AG09319 (cell line): ENCODE data around the gene KCNT1.
"Not testable (repeated sequence)": the region's sequence is repeated elsewhere in the genome, so short reads cannot be mapped to it uniquely, and the experiment has no call there.

Experiments
- DNase-seq: peaks from one replicate; pipeline ENCODE4 v3.0.0-alpha.2; 2010; ENCODE audit warnings: low read depth; ENCODE audit errors: extremely low read depth
- CTCF ChIP-seq: IDR thresholded peaks from 2 replicates; pipeline ENCODE4 v1.5.1; 2011; ENCODE audit warnings: low read depth, mild to moderate bottlenecking, inconsistent platforms, low read length, moderate library complexity

Gene KCNT1

GRCh38 chr9:135666534-135667462 is 35.2 kb upstream of the KCNT1 start:
- no peak for TF ChIP-seq CTCF
- DNase-seq, result no peak

- DNase-seq, result no peak
- TF ChIP-seq CTCF, result no peak
These were observed 34.5 kb upstream of the KCNT1 start for GRCh38 chr9:135667463-135668001.

- not testable (repeated sequence) for DNase-seq
These were observed 33.0 kb upstream of the KCNT1 start for GRCh38 chr9:135669018-135669417.

- TF ChIP-seq CTCF, result no peak
- DNase-seq, result no peak
These were observed 32.2 kb upstream of the KCNT1 start for GRCh38 chr9:135669616-135670285.

GRCh38 chr9:135670721-135671590 is 31.0 kb upstream of the KCNT1 start:
- no peak for TF ChIP-seq CTCF
- no peak for DNase-seq

- no peak for TF ChIP-seq CTCF
- DNase-seq, result no peak
These were observed 30.4 kb upstream of the KCNT1 start for GRCh38 chr9:135671591-135672041.

GRCh38 chr9:135672786-135673185 is 29.2 kb upstream of the KCNT1 start:
- DNase-seq, result not testable (repeated sequence)
